CD8-positive, alpha-beta memory T cell (primary cell): ENCODE results near the gene SLC6A11. TPM values are rescaled to one million over a fixed set of nuclear protein-coding genes. Genes with fewer than 3 reads are reported as not detected.

ENCODE experiments used
- CTCF ChIA-PET: fragments of 350-600 bp; sonication (Branson Sonifier 250); formaldehyde crosslinking; loops from one replicate; lab custom pipeline; 2021; ENCODE audit warnings: antibody characterized with exemption; lab: Charles Lee
- POLR2A ChIA-PET: fragments of 350-600 bp; sonication (Branson Sonifier 250); formaldehyde crosslinking; loops from one replicate; lab custom pipeline; 2021; ENCODE audit warnings: antibody characterized with exemption; lab: Charles Lee
- DNase-seq, 5 donors: peaks; one replicate each; pipeline versions ENCODE4 v3.0.0 to v3.0.0-alpha.2; 2020 to 2022; ENCODE audit warnings: mixed read lengths in 1 of 5
- H3K27ac ChIP-seq: one replicate; pipeline ENCODE4 v1.7.0; 2013; ENCODE audit warnings: low read depth, mild to moderate bottlenecking, low read length, moderate library complexity
- H3K27me3 ChIP-seq: 2 replicates; pipeline ENCODE4 v1.7.0; 2013; ENCODE audit warnings: low read length, mild to moderate bottlenecking; ENCODE audit not compliant: insufficient read depth, poor library complexity, severe bottlenecking
- H3K36me3 ChIP-seq: 2 replicates; pipeline ENCODE4 v1.7.0; 2013; ENCODE audit warnings: mild to moderate bottlenecking, low read length, moderate library complexity; ENCODE audit not compliant: insufficient read depth
- H3K4me1 ChIP-seq: 2 replicates; pipeline ENCODE4 v1.7.0; 2013; ENCODE audit warnings: mild to moderate bottlenecking, low read length, moderate library complexity; ENCODE audit not compliant: insufficient read depth
- H3K4me3 ChIP-seq: 2 replicates; pipeline ENCODE4 v1.7.0; 2013; ENCODE audit warnings: mild to moderate bottlenecking, low read length
- H3K9me3 ChIP-seq: 2 replicates; pipeline ENCODE4 v1.7.0; 2013; ENCODE audit warnings: mild to moderate bottlenecking, low read length
- H3K27ac Mint-ChIP-seq, 8 donors: one replicate each; pipeline ENCODE4 v1.8.0; 2020 to 2021; ENCODE audit warnings: mixed read lengths in 8 of 8, mild to moderate bottlenecking in 6 of 8, inconsistent platforms in 3 of 8, moderate library complexity in 3 of 8
- H3K27me3 Mint-ChIP-seq, 2 donors: one replicate each; pipeline ENCODE4 v1.8.0; 2020 to 2021; ENCODE audit warnings: mixed read lengths in 2 of 2, mild to moderate bottlenecking in 1 of 2, moderate library complexity in 1 of 2
- H3K36me3 Mint-ChIP-seq, 3 donors: one replicate each; pipeline ENCODE4 v1.8.0; 2020 to 2021; ENCODE audit warnings: mixed read lengths in 3 of 3, inconsistent platforms in 1 of 3, mild to moderate bottlenecking in 1 of 3
- H3K4me1 Mint-ChIP-seq, 3 donors: one replicate each; pipeline ENCODE4 v1.8.0; 2020 to 2021; ENCODE audit warnings: mixed read lengths in 3 of 3, inconsistent platforms in 1 of 3, mild to moderate bottlenecking in 1 of 3
- H3K4me3 Mint-ChIP-seq, 7 donors: one replicate each; pipeline ENCODE4 v1.8.0; 2020 to 2021; ENCODE audit warnings: mixed read lengths in 7 of 7, mild to moderate bottlenecking in 6 of 7, moderate library complexity in 4 of 7, inconsistent platforms in 2 of 7
- H3K9me3 Mint-ChIP-seq, 5 donors: one replicate each; pipeline ENCODE4 v1.8.0; 2020 to 2022; ENCODE audit warnings: mixed read lengths in 5 of 5, mild to moderate bottlenecking in 3 of 5, moderate library complexity in 2 of 5, inconsistent platforms in 1 of 5
- polyA plus RNA-seq: library from polyadenylated mRNA; unstranded; fragments of 300-500 nt; fragmentation: Illumina TruSeq; gene quantifications from one replicate; pipeline ENCODE4 v1.2.3, GENCODE V29; 2021
- total RNA-seq, 2 experiments: library from RNA; stranded (reverse); gene quantifications; one replicate each; pipeline ENCODE4 v1.2.3, GENCODE V29; 2021

The SLC6A11 gene
- total and polyA plus RNA-seq, 3 experiments from 2014 or later: not detected

- Histone ChIP-seq H3K27me3 (no peaks in the 10 kb centered on the region), H3K36me3 (no peaks in the 10 kb centered on the region), H3K9me3 (no peaks in the 10 kb centered on the region), H3K27ac (no peak overlapping the region), H3K4me3 (no peak overlapping the region), H3K4me1 (no peaks in the 10 kb centered on the region)
- ChIA-PET CTCF (no interaction called here), POLR2A (no interaction called here)
- H3K27me3 Mint-ChIP-seq: peaks cover 15 to 43% of the 10 kb centered on the region in 2 donors
- H3K27ac Mint-ChIP-seq: no peak overlapping the region
- no peaks in the 10 kb centered on the region for H3K4me1 Mint-ChIP-seq
- H3K36me3 Mint-ChIP-seq: no peaks in the 10 kb centered on the region
- DNase-seq: no peak
- H3K9me3 Mint-ChIP-seq: peaks cover 0 to 4% (median 0%) of the 10 kb centered on the region in 5 donors
- no peak overlapping the region for H3K4me3 Mint-ChIP-seq
Measured at GRCh38 chr3:10774825-10775224, 41.2 kb upstream of the SLC6A11 start.

- ChIA-PET CTCF (no interaction called here), POLR2A (no interaction called here)
- Histone ChIP-seq H3K36me3 (no peaks in the 10 kb centered on the region), H3K4me3 (no peak overlapping the region), H3K9me3 (no peaks in the 10 kb centered on the region), H3K27me3 (no peaks in the 10 kb centered on the region), H3K4me1 (no peaks in the 10 kb centered on the region), H3K27ac (no peak overlapping the region)
- no peak overlapping the region for H3K4me3 Mint-ChIP-seq
- H3K27me3 Mint-ChIP-seq: peaks cover 17 to 43% of the 10 kb centered on the region in 2 donors
- H3K27ac Mint-ChIP-seq: no peak overlapping the region
- no peaks in the 10 kb centered on the region for H3K36me3 Mint-ChIP-seq
- no peak for DNase-seq
- no peaks in the 10 kb centered on the region for H3K4me1 Mint-ChIP-seq
- peaks cover 0 to 4% (median 0%) of the 10 kb centered on the region in 5 donors for H3K9me3 Mint-ChIP-seq
Measured at GRCh38 chr3:10775259-10775658, 40.8 kb upstream of the SLC6A11 start.

- CTCF ChIA-PET: no interaction called here
- no peaks in the 10 kb centered on the region for H3K4me1 Mint-ChIP-seq
- DNase-seq: no peak
Measured at GRCh38 chr3:10775828-10776227, 40.2 kb upstream of the SLC6A11 start.

GRCh38 chr3:10777627-10778026 is 38.4 kb upstream of the SLC6A11 start:
- Histone ChIP-seq H3K4me3 (no peak overlapping the region), H3K9me3 (no peaks in the 10 kb centered on the region), H3K36me3 (no peaks in the 10 kb centered on the region), H3K27ac (no peak overlapping the region), H3K27me3 (no peaks in the 10 kb centered on the region), H3K4me1 (no peaks in the 10 kb centered on the region)
- H3K9me3 Mint-ChIP-seq: peaks cover 0 to 4% (median 0%) of the 10 kb centered on the region in 5 donors
- no peak overlapping the region for H3K27ac Mint-ChIP-seq
- no peaks in the 10 kb centered on the region for H3K36me3 Mint-ChIP-seq
- ChIA-PET CTCF (no interaction called here), POLR2A (no interaction called here)
- DNase-seq: no peak
- H3K4me3 Mint-ChIP-seq: no peak overlapping the region
- H3K4me1 Mint-ChIP-seq: no peaks in the 10 kb centered on the region
- H3K27me3 Mint-ChIP-seq: peaks cover 16 to 48% of the 10 kb centered on the region in 2 donors

More at GRCh38 chr3:10775828-10776227, 40.2 kb upstream of the SLC6A11 start:
- Histone ChIP-seq H3K4me1 (no peaks in the 10 kb centered on the region), H3K9me3 (no peaks in the 10 kb centered on the region), H3K4me3 (no peak overlapping the region), H3K27ac (no peak overlapping the region), H3K27me3 (no peaks in the 10 kb centered on the region), H3K36me3 (no peaks in the 10 kb centered on the region)
- Mint-ChIP-seq H3K4me3 (no peak overlapping the region), H3K9me3 (peaks cover 0 to 4% (median 0%) of the 10 kb centered on the region in 5 donors), H3K27me3 (peaks cover 19 to 42% of the 10 kb centered on the region in 2 donors), H3K36me3 (no peaks in the 10 kb centered on the region), H3K27ac (no peak overlapping the region)
- POLR2A ChIA-PET: no interaction called here

GRCh38 chr3:10778492-10779292 is 37.3 kb upstream of the SLC6A11 start:
- no peaks in the 10 kb centered on the region for H3K9me3 ChIP-seq
- Mint-ChIP-seq H3K4me3 (no peak overlapping the region), H3K27ac (no peak overlapping the region), H3K9me3 (peaks cover 0 to 3% (median 0%) of the 10 kb centered on the region in 5 donors), H3K27me3 (peaks cover 17 to 48% of the 10 kb centered on the region in 2 donors), H3K4me1 (no peaks in the 10 kb centered on the region), H3K36me3 (no peaks in the 10 kb centered on the region)
- H3K4me1 ChIP-seq: no peaks in the 10 kb centered on the region
- H3K27me3 ChIP-seq: no peaks in the 10 kb centered on the region
- H3K36me3 ChIP-seq: no peaks in the 10 kb centered on the region
- ChIA-PET POLR2A (no interaction called here), CTCF (no interaction called here)
- no peak overlapping the region for H3K27ac ChIP-seq
- no peak for DNase-seq
- H3K4me3 ChIP-seq: no peak overlapping the region

- H3K9me3 Mint-ChIP-seq: no peaks in the 10 kb centered on the region
- DNase-seq: no peak
- Histone ChIP-seq H3K36me3 (no peaks in the 10 kb centered on the region), H3K4me1 (no peaks in the 10 kb centered on the region), H3K9me3 (no peaks in the 10 kb centered on the region), H3K27me3 (no peaks in the 10 kb centered on the region), H3K27ac (no peak overlapping the region), H3K4me3 (no peak overlapping the region)
- no peak overlapping the region for H3K4me3 Mint-ChIP-seq
- ChIA-PET CTCF (no interaction called here), POLR2A (no interaction called here)
- H3K4me1 Mint-ChIP-seq: no peaks in the 10 kb centered on the region
- H3K36me3 Mint-ChIP-seq: no peaks in the 10 kb centered on the region
- H3K27me3 Mint-ChIP-seq: peaks cover 24 to 49% of the 10 kb centered on the region in 2 donors
- H3K27ac Mint-ChIP-seq: no peak overlapping the region
Measured at GRCh38 chr3:10779293-10779805, 36.7 kb upstream of the SLC6A11 start.

GRCh38 chr3:10780243-10780642 is 35.8 kb upstream of the SLC6A11 start:
- ChIA-PET CTCF (no interaction called here), POLR2A (no interaction called here)
- no peaks in the 10 kb centered on the region for H3K4me1 ChIP-seq
- no peak for DNase-seq
- H3K9me3 ChIP-seq: no peaks in the 10 kb centered on the region
- H3K36me3 ChIP-seq: no peaks in the 10 kb centered on the region
- no peak overlapping the region for H3K4me3 ChIP-seq
- H3K9me3 Mint-ChIP-seq: no peaks in the 10 kb centered on the region
- no peaks in the 10 kb centered on the region for H3K27me3 ChIP-seq
- no peak overlapping the region for H3K4me3 Mint-ChIP-seq
- H3K36me3 Mint-ChIP-seq: no peaks in the 10 kb centered on the region
- peaks cover 22 to 55% of the 10 kb centered on the region in 2 donors for H3K27me3 Mint-ChIP-seq
- no peak overlapping the region for H3K27ac ChIP-seq
- H3K4me1 Mint-ChIP-seq: no peaks in the 10 kb centered on the region
- peak overlapping the region in 3 of 8 donors; percentile 1 to 32 (median 10) for H3K27ac Mint-ChIP-seq

GRCh38 chr3:10780922-10781321 is 35.1 kb upstream of the SLC6A11 start:
- no peaks in the 10 kb centered on the region for H3K36me3 Mint-ChIP-seq

More at GRCh38 chr3:10780922-10781321, 35.1 kb upstream of the SLC6A11 start:
- ChIA-PET CTCF (no interaction called here), POLR2A (no interaction called here)
- Histone ChIP-seq H3K4me1 (no peaks in the 10 kb centered on the region), H3K4me3 (no peak overlapping the region), H3K36me3 (no peaks in the 10 kb centered on the region), H3K27me3 (no peaks in the 10 kb centered on the region), H3K9me3 (no peaks in the 10 kb centered on the region), H3K27ac (no peak overlapping the region)
- Mint-ChIP-seq H3K9me3 (no peaks in the 10 kb centered on the region), H3K4me1 (no peaks in the 10 kb centered on the region), H3K27me3 (peaks cover 22 to 51% of the 10 kb centered on the region in 2 donors), H3K27ac (no peak overlapping the region), H3K4me3 (no peak overlapping the region)
- DNase-seq: no peak
